Mucosa of descending colon (tissue), 3 donors: Measurements from ENCODE around the gene CLDN19. TPM values are rescaled to one million over a fixed set of nuclear protein-coding genes. Genes with fewer than 3 reads are reported as not detected.

Experiments used
- ATAC-seq: fragments of 200-7000 bp; cut with Tn5 transposase; one replicate; pipeline ENCODE4 v1.9.1; 2020; ENCODE audit warnings: mild to moderate bottlenecking, moderate library complexity
- DNase-seq, 3 donors: peaks; one replicate each; pipeline ENCODE4 v3.0.0-alpha.2; 2020
- H3K36me3 ChIP-seq: fragments of 200-600 bp; one replicate; pipeline ENCODE4 v1.8.0; 2021; ENCODE audit warnings: low read depth, mild to moderate bottlenecking
- H3K4me1 ChIP-seq: fragments of 200-600 bp; one replicate; pipeline ENCODE4 v1.8.0; 2021; ENCODE audit warnings: low read depth, mild to moderate bottlenecking
- H3K4me3 ChIP-seq: fragments of 200-600 bp; one replicate; pipeline ENCODE4 v1.8.0; 2021; ENCODE audit warnings: mild to moderate bottlenecking
- H3K9me3 ChIP-seq: fragments of 200-600 bp; one replicate; pipeline ENCODE4 v1.8.0; 2021; ENCODE audit warnings: mild to moderate bottlenecking
- intact Hi-C, 2 donors: fragments of 100-400 bp; cut with DNase I in 1 of 2; cut with micrococcal nuclease in 1 of 2; formaldehyde crosslinking; loops; one replicate each; pipeline versions ENCODE4 v1.11.0 to v1.11.1; 2022; cut with DNase I, micrococcal nuclease
- long read RNA-seq, 2 donors: library from polyadenylated mRNA; unstranded; transcript quantifications; one replicate each; pipeline ENCODE4 v2.0.0, GENCODE V29; 2019 to 2021
- total RNA-seq, 3 donors: library from RNA; stranded (reverse); fragmentation: NEBNext Ultra II Directional in 2 of 3; extraction: Animal tissue kit (Norgen Biotek cat#: 25700) in 2 of 3; gene quantifications; one replicate each; pipeline versions ENCODE4 v1.2.1 to v1.2.4, GENCODE V29; 2021 to 2023
- TF ChIP-seq, protein P1 (sequence below): fragments of 200-600 bp; IDR thresholded peaks from one replicate; pipeline ENCODE4 v1.8.0; 2022; ENCODE audit warnings: antibody characterized with exemption, mild to moderate bottlenecking
- donor health status: DM: no; HTN: no; CAD: no; lungs with moderate emphysema.
- donor health status: DM: no; HTN: no; CAD: no.
- donor health status: DM: no; HTN: yes; CAD: no.

The CLDN19 gene, protein sequence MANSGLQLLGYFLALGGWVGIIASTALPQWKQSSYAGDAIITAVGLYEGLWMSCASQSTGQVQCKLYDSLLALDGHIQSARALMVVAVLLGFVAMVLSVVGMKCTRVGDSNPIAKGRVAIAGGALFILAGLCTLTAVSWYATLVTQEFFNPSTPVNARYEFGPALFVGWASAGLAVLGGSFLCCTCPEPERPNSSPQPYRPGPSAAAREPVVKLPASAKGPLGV
- under 1 TPM in 1 of 3 donors, not detected in 2; 0.09 TPM for total RNA-seq
- long read RNA-seq, donor 1, result 0 reads
- long read RNA-seq, donor 2, result 0 reads

DNA sequence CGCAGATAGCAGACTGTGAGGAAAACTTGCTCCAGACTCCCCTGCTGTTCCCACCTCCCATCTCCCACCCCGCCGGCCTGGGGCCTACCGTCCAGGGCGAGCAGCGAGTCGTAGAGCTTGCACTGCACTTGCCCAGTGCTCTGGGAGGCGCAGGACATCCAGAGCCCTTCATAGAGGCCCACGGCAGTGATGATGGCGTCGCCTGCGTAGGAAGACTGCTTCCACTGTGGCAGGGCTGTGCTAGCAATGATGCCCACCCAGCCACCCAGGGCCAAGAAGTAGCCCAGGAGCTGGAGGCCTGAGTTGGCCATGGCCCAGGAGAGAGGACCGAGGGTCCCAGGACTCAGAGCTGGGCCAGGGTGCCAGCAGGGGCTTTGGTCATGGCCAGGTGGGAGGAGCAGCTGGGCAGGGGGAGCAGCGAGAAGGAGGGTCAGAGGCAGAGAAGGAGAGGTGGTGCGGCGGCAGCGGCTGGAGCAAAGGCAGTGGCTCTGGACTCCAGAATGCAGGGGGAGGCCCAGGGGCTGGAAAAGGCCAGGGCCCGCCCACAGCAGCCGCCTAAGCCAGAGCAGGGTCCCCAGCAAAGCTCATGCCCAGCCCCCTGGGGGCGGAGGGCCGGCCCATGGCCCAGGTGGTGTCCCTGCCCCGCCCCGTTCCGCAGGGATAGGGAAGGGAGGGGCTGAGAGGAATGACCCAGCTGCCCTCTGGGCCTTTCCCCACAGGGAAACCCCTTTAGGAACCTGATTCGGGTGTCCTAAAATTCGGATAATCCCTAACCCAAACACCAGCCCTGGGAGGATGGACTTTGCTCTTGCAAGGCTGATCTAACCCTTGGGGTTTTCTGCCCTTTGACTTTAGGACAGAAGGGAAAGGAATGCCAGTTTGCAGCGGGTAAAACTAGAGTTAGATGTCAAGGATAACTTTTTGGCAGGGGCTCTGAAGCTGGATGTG lies at the start of gene CLDN19:
CLDN19 (minus strand) TSS at position 484 of the 948 bp plus-strand sequence; CDS start at position 311, 173 bp downstream.
- Histone ChIP-seq H3K4me1 (peaks cover 11% of the 10 kb centered on the region), H3K9me3 (no peaks in the 10 kb centered on the region), H3K36me3 (no peaks in the 10 kb centered on the region), H3K4me3 (no peak within 1 kb of the TSS)
- TF ChIP-seq, protein P1, sequence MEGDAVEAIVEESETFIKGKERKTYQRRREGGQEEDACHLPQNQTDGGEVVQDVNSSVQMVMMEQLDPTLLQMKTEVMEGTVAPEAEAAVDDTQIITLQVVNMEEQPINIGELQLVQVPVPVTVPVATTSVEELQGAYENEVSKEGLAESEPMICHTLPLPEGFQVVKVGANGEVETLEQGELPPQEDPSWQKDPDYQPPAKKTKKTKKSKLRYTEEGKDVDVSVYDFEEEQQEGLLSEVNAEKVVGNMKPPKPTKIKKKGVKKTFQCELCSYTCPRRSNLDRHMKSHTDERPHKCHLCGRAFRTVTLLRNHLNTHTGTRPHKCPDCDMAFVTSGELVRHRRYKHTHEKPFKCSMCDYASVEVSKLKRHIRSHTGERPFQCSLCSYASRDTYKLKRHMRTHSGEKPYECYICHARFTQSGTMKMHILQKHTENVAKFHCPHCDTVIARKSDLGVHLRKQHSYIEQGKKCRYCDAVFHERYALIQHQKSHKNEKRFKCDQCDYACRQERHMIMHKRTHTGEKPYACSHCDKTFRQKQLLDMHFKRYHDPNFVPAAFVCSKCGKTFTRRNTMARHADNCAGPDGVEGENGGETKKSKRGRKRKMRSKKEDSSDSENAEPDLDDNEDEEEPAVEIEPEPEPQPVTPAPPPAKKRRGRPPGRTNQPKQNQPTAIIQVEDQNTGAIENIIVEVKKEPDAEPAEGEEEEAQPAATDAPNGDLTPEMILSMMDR, result no peak
- intact Hi-C loops, result loop anchor here in 1 of 2 donors (10.0 kb wide), 1 partner anchor 165 kb away; no protein-coding TSS in a partner anchor
- DNase-seq (peak in 2 of 3 donors; percentile 40 to 46), ATAC-seq (no peak)

DNA sequence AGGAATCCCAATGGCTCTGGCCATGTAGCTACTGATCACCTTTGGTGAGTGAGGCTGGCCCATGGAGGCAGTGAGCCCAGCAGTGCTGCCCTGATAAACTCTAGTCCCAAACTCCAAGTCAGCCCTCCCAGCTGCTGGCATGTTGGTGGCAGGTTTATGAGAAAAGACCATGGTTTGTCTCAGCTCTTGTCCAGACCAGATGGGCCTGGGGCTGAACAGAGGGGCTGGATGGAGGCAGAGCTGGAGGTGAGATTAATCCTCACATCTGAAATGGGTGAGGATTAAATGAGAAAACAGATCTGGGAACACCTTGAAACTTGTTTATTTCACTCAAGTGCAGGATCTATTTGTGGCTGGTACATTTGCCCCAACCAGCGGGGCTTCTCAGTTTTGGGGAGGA lies 48.0 kb upstream of the CLDN19 start:
- intact Hi-C loops, result no loop called here

DNA sequence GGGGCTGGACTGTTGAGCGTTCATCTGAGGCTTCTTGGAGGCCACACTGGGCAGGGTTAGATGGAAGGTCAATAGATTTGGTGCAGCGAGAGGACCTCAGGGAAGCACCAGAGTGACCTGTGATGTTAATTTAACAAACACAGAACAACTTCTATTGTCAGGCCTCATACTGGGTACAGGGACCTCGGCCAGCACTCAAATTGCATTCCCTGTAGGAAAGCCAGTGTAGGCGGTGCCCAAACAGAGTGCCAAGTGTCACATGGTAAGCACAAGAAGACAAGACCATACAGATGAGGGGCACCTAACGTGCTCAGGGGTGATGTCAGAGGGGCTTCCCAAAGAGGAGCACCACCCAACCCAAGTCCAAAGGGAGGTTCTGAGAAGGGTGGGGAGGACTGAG lies 46.1 kb upstream of the CLDN19 start:
- Histone ChIP-seq H3K4me3 (no peak overlapping the region), H3K9me3 (no peaks in the 10 kb centered on the region), H3K36me3 (no peaks in the 10 kb centered on the region), H3K4me1 (peaks cover 3% of the 10 kb centered on the region)
- intact Hi-C loops, result no loop called here
- ATAC-seq (no peak), DNase-seq (no peak)
- TF ChIP-seq, protein P1, result no peak

More for the DNA sequence above, 48.0 kb upstream of the CLDN19 start:
- TF ChIP-seq, protein P1, result no peak
- H3K36me3 ChIP-seq, result no peaks in the 10 kb centered on the region
- H3K4me1 ChIP-seq, result peaks cover 3% of the 10 kb centered on the region
- DNase-seq (no peak), ATAC-seq (no peak)
- H3K4me3 ChIP-seq, result no peak overlapping the region
- no peaks in the 10 kb centered on the region for H3K9me3 ChIP-seq

DNA sequence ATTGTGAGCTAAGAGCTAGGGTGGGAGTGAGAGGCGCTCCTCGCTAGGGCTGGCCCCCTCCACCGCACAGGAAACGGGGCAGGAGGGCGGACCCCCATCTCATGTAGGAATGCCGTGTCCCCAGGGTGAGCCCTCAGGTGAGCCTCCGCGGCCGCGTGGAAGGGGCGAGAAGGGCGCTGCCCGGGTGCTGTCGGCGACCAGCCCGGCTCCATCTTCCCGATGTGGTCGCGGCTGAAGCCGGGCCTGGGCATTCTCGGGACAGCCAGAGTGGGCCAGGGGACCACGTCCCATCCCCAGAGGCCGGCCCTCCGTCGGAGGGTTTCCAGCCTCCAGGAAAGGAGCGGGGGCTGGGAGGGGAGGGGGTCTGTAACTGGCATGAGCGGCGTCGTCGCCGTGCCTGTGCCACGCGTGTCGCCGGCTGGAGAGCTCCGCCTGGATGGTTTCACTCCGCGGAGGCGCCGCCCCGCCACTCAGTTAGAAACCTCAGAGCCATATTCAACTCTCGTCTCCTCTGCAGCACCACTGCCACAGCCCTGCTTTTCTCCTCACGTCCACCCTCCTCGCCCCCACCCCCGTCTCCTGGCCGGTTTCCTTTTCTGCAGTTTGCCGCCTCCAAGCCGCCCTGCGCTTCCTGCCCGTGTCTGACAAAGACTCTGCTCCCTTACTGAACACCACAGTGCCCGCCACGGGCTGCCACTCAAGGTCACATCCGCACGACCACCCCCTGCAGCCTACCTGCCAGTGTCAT lies 45.1 kb upstream of the CLDN19 start, which contains the start of gene TMEM269:
TMEM269 (plus strand) TSS at position 46 of the 748 bp plus-strand sequence. CDS start 4,903 bp downstream, outside the sequence.
- no peaks in the 10 kb centered on the region for H3K36me3 ChIP-seq
- H3K4me1 ChIP-seq, result peaks cover 3% of the 10 kb centered on the region
- no peak within 1 kb of the TSS for H3K4me3 ChIP-seq
- H3K9me3 ChIP-seq, result no peaks in the 10 kb centered on the region
- ATAC-seq (peak; percentile 55), DNase-seq (peak; percentile 16 to 55 (median 44))
- intact Hi-C loops, result no loop called here
- TF ChIP-seq, protein P1, result no peak

DNA sequence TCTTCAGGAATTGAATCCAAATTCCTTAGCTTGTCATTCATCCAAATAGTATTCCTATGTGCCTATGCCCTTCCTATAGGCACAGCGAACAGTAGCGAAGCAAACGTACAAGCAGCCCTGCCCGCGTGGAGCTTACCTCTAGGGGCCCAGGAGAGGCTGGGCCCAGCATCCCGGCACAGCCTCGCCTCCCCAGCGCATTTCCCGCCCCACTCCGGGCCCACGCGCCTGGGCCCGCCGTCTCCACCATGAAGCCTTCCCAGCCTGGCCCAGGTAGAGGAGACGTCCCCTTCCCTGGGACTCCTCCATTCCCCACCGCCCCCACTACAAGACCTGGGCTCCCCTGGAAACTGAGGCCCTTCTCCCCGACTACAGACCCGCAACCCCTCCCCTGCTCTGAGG lies 44.5 kb upstream of the CLDN19 start:
- ATAC-seq (no peak), DNase-seq (no peak)
- Histone ChIP-seq H3K4me1 (peaks cover 3% of the 10 kb centered on the region), H3K36me3 (no peaks in the 10 kb centered on the region), H3K9me3 (no peaks in the 10 kb centered on the region), H3K4me3 (no peak overlapping the region)
- intact Hi-C loops, result no loop called here
- TF ChIP-seq, protein P1, result no peak
